Uterus (tissue), 2 donors: ENCODE results near the gene CCS.

Experiments
- CTCF ChIP-seq, 4 experiments: fragments of 200-600 bp in 2 of 4; fragments of 450-650 bp in 2 of 4; sonication (generic) in 2 of 4; IDR thresholded peaks; one replicate each; pipeline ENCODE4 v1.5.1; 2016 to 2019; ENCODE audit warnings: antibody characterized with exemption in 4 of 4, mild to moderate bottlenecking in 2 of 4, moderate library complexity in 1 of 4
- POLR2A ChIP-seq, 2 donors: fragments of 450-650 bp; IDR thresholded peaks; one replicate each; pipeline ENCODE4 v1.6.1; 2016; ENCODE audit warnings: antibody characterized with exemption in 2 of 2, mild to moderate bottlenecking in 1 of 2, moderate library complexity in 1 of 2

DNA sequence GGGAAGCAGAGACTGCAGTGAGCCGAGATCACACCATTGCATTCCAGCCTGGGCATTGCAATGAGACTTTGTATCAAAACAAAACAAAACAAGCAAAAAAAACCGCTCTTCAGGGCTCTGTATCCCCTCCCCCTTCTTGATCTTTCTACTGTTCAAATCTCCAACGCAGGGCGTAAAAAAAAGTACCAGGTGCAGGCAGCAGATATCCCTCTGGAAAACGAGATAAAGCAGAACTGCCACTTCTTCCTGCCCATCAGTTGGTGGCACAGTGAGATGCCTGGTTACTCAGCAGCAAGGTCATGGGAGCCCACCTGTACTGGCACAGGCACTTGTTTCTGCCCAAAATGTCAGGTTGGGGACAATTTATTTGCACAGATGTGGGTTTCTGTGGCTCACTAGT lies 11.2 kb downstream of the CCS start:
- TF ChIP-seq CTCF (IDR thresholded peaks at IDR 0.05) (no peak), POLR2A (IDR thresholded peaks at IDR 0.05) (no peak)
